Neutrophil (primary cell): ENCODE data around the gene MYO1B.

ENCODE experiments used
- H3K27ac ChIP-seq: fragments of 200-600 bp; sonication (generic); 2 replicates; pipeline ENCODE4 v1.5.1; 2016; ENCODE audit warnings: mild to moderate bottlenecking, moderate library complexity
- H3K27me3 ChIP-seq: fragments of 200-600 bp; sonication (generic); 2 replicates; pipeline ENCODE4 v1.6.0; 2016; ENCODE audit warnings: mild to moderate bottlenecking
- H3K36me3 ChIP-seq: fragments of 200-600 bp; sonication (generic); 2 replicates; pipeline ENCODE4 v1.5.1; 2017
- H3K4me1 ChIP-seq, 2 experiments: fragments of 200-600 bp in 1 of 2; sonication (generic) in 1 of 2; 1 replicate in 1 of 2; 2 replicates in 1 of 2; pipeline versions ENCODE4 v1.5.1 to v1.6.1; 2013 to 2016; ENCODE audit warnings: low read depth in 1 of 2, low read length in 1 of 2, mild to moderate bottlenecking in 1 of 2, moderate library complexity in 1 of 2; ENCODE audit not compliant: control insufficient read depth in 1 of 2, insufficient read depth in 1 of 2
- H3K4me3 ChIP-seq, 2 experiments: fragments of 200-600 bp in 1 of 2; sonication (generic) in 1 of 2; 1 replicate in 1 of 2; 2 replicates in 1 of 2; pipeline ENCODE4 v1.5.1; 2013 to 2016; ENCODE audit warnings: low read depth in 1 of 2, low read length in 1 of 2, mild to moderate bottlenecking in 1 of 2, moderate library complexity in 1 of 2
- H3K9me3 ChIP-seq: fragments of 200-600 bp; sonication (generic); 2 replicates; pipeline ENCODE4 v1.5.1; 2016
- CTCF ChIP-seq: fragments of 200-600 bp; sonication (generic); IDR thresholded peaks from 2 replicates; pipeline ENCODE4 v1.5.1; 2016; ENCODE audit warnings: antibody characterized with exemption

The MYO1B gene

GRCh38 chr2:191463790-191464189 lies 218.6 kb downstream of the MYO1B start:
- no peaks in the 10 kb centered on the region for H3K27me3 ChIP-seq
- H3K27ac ChIP-seq = no peak overlapping the region
- H3K9me3 ChIP-seq = no peaks in the 10 kb centered on the region
- H3K36me3 ChIP-seq = no peaks in the 10 kb centered on the region
- no peak overlapping the region for H3K4me3 ChIP-seq
- no peaks in the 10 kb centered on the region for H3K4me1 ChIP-seq
- TF ChIP-seq CTCF = no peak

GRCh38 chr2:191465766-191466420 lies 220.7 kb downstream of the MYO1B start:
- H3K27me3 ChIP-seq = no peaks in the 10 kb centered on the region
- no peak overlapping the region for H3K4me3 ChIP-seq
- no peaks in the 10 kb centered on the region for H3K36me3 ChIP-seq
- H3K4me1 ChIP-seq = no peaks in the 10 kb centered on the region
- TF ChIP-seq CTCF = no peak
- no peak overlapping the region for H3K27ac ChIP-seq
- no peaks in the 10 kb centered on the region for H3K9me3 ChIP-seq

GRCh38 chr2:191467113-191467512 lies 221.9 kb downstream of the MYO1B start:
- H3K36me3 ChIP-seq = no peaks in the 10 kb centered on the region
- H3K9me3 ChIP-seq = no peaks in the 10 kb centered on the region
- no peak for TF ChIP-seq CTCF
- no peak overlapping the region for H3K4me3 ChIP-seq
- H3K27me3 ChIP-seq = no peaks in the 10 kb centered on the region
- H3K27ac ChIP-seq = no peak overlapping the region
- no peaks in the 10 kb centered on the region for H3K4me1 ChIP-seq

- TF ChIP-seq CTCF = no peak
- no peaks in the 10 kb centered on the region for H3K27me3 ChIP-seq
- H3K4me1 ChIP-seq = no peaks in the 10 kb centered on the region
- no peak overlapping the region for H3K4me3 ChIP-seq
- no peak overlapping the region for H3K27ac ChIP-seq
- H3K36me3 ChIP-seq = no peaks in the 10 kb centered on the region
- no peaks in the 10 kb centered on the region for H3K9me3 ChIP-seq
These were observed 225.1 kb downstream of the MYO1B start for GRCh38 chr2:191470306-191470705.

GRCh38 chr2:191474464-191474863 lies 229.3 kb downstream of the MYO1B start:
- Histone ChIP-seq H3K27ac (no peak overlapping the region), H3K9me3 (no peaks in the 10 kb centered on the region), H3K4me1 (no peaks in the 10 kb centered on the region), H3K36me3 (no peaks in the 10 kb centered on the region), H3K4me3 (no peak overlapping the region), H3K27me3 (peaks cover 3% of the 10 kb centered on the region)
- TF ChIP-seq CTCF = no peak
